Measurements from ENCODE around the gene FHOD1.

DNA sequence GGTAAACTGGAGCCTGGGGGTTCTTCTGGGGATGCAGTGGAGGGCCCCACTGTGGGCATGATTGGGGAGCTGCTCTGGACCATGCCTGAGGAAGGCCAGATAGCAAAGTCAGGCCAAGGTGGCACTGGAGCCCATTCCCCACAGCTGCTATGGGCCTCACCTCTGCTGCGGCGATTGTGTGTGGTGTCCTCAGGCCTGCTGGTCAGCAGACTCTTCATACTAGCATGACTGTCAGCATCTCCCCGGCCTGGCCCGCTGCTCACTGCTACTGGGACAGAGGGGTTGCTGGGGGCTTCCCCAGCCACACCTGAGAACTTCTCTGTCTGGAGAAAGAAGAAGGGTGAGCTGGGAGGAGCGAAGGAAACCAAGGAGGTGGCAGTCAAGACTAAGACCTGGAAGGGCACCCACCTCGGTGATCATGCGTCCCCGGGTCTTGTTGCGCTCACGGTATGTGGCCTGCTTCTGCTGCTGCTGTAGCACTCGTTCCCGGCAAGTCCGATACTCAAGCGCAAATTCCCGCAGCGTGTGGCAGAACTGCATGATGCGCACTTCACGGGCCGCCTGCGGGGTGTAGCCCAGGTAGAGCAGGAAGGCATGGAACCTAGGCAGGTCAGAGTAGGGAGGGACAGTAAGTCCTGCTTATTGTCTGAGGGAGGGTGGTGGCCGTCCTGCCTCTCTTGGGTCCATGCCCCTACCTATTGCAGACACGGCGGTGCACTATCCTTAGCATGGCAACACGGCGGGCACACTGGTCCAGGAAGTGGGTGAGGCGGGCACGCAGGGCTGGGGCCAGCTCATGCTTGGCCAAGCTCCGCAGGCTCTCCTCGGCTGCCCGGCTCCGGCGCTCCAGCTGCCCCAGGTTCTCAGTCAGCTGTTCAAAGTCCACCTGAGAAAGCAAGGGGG, 17.1 kb downstream of the FHOD1 start:
- TF ChIP-seq GATA2 (IDR thresholded peaks at IDR 0.05; ENCODE audit: low read depth, low read length) = no peak
- TF ChIP-seq GATA3 (IDR thresholded peaks at IDR 0.05; ENCODE audit: low read depth, low read length) = no peak

Measured in SH-SY5Y (cell line).